ENCODE results near the gene GUCY2D. TPM values are rescaled to one million over a fixed set of nuclear protein-coding genes. Genes with fewer than 3 reads are reported as not detected.

The GUCY2D gene
- total and polyA plus RNA-seq, 7 donors = 0.04 TPM; not detected in 6

DNA sequence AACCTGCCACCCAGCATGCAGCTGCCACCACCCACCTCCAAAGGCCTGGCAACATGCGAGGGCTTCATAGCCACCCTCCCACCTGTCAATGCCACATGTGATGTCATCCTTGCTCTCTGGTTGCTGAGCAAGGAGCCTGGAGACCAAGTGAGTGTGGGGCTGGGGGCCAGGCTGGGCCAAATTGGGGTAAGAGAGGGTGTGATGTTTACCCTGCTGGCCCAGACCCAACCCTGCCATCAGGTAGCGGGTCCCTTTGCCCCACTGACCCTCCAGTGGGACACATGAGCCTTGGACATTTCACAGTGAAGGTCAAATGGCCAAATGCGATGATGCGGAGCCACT, 45.3 kb downstream of the GUCY2D start:
- intact Hi-C loops (cut with DNase I) = no loop called here
- Histone ChIP-seq H3K36me3 (no peaks in the 10 kb centered on the region), H3K4me1 (no peaks in the 10 kb centered on the region), H3K27me3 (peaks cover 0 to 12% (median 0%) of the 10 kb centered on the region in 3 donors), H3K27ac (no peak overlapping the region), H3K9me3 (no peaks in the 10 kb centered on the region), H3K4me3 (no peak overlapping the region)
- WGBS, 2 donors = 89 to 93% methylated on average over 4 of the region's 4 CpGs
- peak; percentile 48 for DNase-seq
- TF ChIP-seq POLR2AphosphoS5 (IDR thresholded peaks at IDR 0.05) (no peak), POLR2A (IDR thresholded peaks at IDR 0.05) (no peak), CTCF (IDR thresholded peaks at IDR 0.05) (no peak), EP300 (IDR thresholded peaks at IDR 0.05) (no peak)

DNA sequence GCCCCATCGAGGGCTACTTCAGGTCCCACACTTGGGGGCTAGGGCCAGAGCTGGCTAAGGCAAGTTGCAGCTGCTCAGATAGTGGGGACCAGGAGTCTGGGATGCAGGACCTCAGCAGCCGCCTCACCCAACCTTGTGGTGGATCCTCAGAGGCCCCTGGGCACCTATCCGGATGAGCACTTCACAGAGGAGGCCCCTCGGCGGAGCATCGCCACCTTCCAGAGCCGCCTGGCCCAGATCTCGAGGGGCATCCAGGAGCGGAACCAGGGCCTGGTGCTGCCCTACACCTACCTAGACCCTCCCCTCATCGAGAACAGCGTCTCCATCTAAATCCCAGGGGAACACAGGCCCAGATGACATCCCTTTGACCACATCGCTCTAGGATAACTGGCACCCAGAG, 45.8 kb downstream of the GUCY2D start:
- H3K27ac ChIP-seq = no peak overlapping the region
- H3K27me3 ChIP-seq = peaks cover 0 to 12% (median 0%) of the 10 kb centered on the region in 3 donors
- H3K4me1 ChIP-seq = no peaks in the 10 kb centered on the region
- peak; percentile 42 for DNase-seq
- TF ChIP-seq POLR2AphosphoS5 (IDR thresholded peaks at IDR 0.05) = no peak
- no peak for TF ChIP-seq EP300 (IDR thresholded peaks at IDR 0.05)
- no peak for TF ChIP-seq CTCF (IDR thresholded peaks at IDR 0.05)
- no peak for TF ChIP-seq POLR2A (IDR thresholded peaks at IDR 0.05)
- intact Hi-C loops (cut with DNase I) = no loop called here
- WGBS, 2 donors = 94 to 96% methylated on average over 12 of the region's 12 CpGs
- no peaks in the 10 kb centered on the region for H3K9me3 ChIP-seq
- no peaks in the 10 kb centered on the region for H3K36me3 ChIP-seq
- no peak overlapping the region for H3K4me3 ChIP-seq

- no peak overlapping the region for H3K27ac ChIP-seq
- no peaks in the 10 kb centered on the region for H3K4me1 ChIP-seq
- 83 to 88% methylated on average over 8 of the region's 8 CpGs for WGBS, 2 donors
- no peak overlapping the region for H3K4me3 ChIP-seq
- H3K36me3 ChIP-seq = no peaks in the 10 kb centered on the region
- H3K27me3 ChIP-seq = peaks cover 0 to 12% (median 0%) of the 10 kb centered on the region in 3 donors
- TF ChIP-seq CTCF (IDR thresholded peaks at IDR 0.05) (no peak), POLR2AphosphoS5 (IDR thresholded peaks at IDR 0.05) (no peak), EP300 (IDR thresholded peaks at IDR 0.05) (no peak), POLR2A (IDR thresholded peaks at IDR 0.05) (no peak)
- intact Hi-C loops (cut with DNase I) = no loop called here
- no peaks in the 10 kb centered on the region for H3K9me3 ChIP-seq
- DNase-seq = peak; percentile 19
Measured at GRCh38 chr17:8048736-8049135, 46.3 kb downstream of the GUCY2D start.

- no peaks in the 10 kb centered on the region for H3K4me1 ChIP-seq
- H3K27ac ChIP-seq = no peak overlapping the region
- H3K36me3 ChIP-seq = no peaks in the 10 kb centered on the region
- peaks cover 0 to 14% (median under 1%) of the 10 kb centered on the region in 3 donors for H3K27me3 ChIP-seq
- H3K4me3 ChIP-seq = no peak overlapping the region
- intact Hi-C loops (cut with DNase I) = loop anchor here (10.0 kb wide), 1 partner anchor 137 kb away; the partner anchor contains the start of gene RNF227
- no peaks in the 10 kb centered on the region for H3K9me3 ChIP-seq
- WGBS, 2 donors = 90 to 91% methylated on average over 7 of the region's 7 CpGs
- TF ChIP-seq POLR2AphosphoS5 (IDR thresholded peaks at IDR 0.05) (no peak), CTCF (IDR thresholded peaks at IDR 0.05) (no peak), EP300 (IDR thresholded peaks at IDR 0.05) (no peak), POLR2A (IDR thresholded peaks at IDR 0.05) (no peak)
- peak; percentile 32 for DNase-seq
Measured at GRCh38 chr17:8051831-8052230, 49.4 kb downstream of the GUCY2D start.

All from sigmoid colon (tissue), 7 donors.